T-cell (primary cell): ENCODE data around the gene CAMK1D. TPM values are rescaled to one million over a fixed set of nuclear protein-coding genes. Genes with fewer than 3 reads are reported as not detected.
"Not testable (repeated sequence)": the region's sequence is repeated elsewhere in the genome, so short reads cannot be mapped to it uniquely, and the experiment has no call there.

Experiments used
- ATAC-seq, 4 experiments: fragments of 200-7000 bp in 3 of 4; fragments of 150-1000 bp in 1 of 4; cut with Tn5 transposase; replicated peaks in 1 of 4; 1 replicate in 3 of 4; 2 replicates in 1 of 4; pipeline ENCODE4 v1.10.0; 2021; ENCODE audit warnings: moderate library complexity in 3 of 4, mild to moderate bottlenecking in 2 of 4, moderate number of reproducible peaks in 1 of 4
- CTCF ChIA-PET, 2 donors: fragments of 300-600 bp; sonication (Branson Sonifier 250); formaldehyde crosslinking; loops; one replicate each; lab custom pipeline; 2022; ENCODE audit warnings: antibody characterized with exemption in 2 of 2; lab: Charles Lee
- POLR2A ChIA-PET, 2 donors: fragments of 300-600 bp; sonication (Branson Sonifier 250); formaldehyde crosslinking; loops; one replicate each; lab custom pipeline; 2022; ENCODE audit warnings: antibody characterized with exemption in 2 of 2; lab: Charles Lee
- DNase-seq, 35 experiments: peaks; one replicate each; pipeline versions ENCODE4 v3.0.0 to v3.0.0-alpha.2; 2013 to 2023
- H3K27ac ChIP-seq: one replicate; pipeline ENCODE4 v1.5.1; 2013; ENCODE audit warnings: low read length
- H3K27me3 ChIP-seq, 2 experiments: replicated peaks in 1 of 2; 1 replicate in 1 of 2; 2 replicates in 1 of 2; pipeline versions ENCODE4 v1.6.1 to v1.7.0; 2013; ENCODE audit warnings: low read length in 1 of 2, mixed read lengths in 1 of 2; ENCODE audit not compliant: control insufficient read depth in 2 of 2, insufficient read depth in 2 of 2; ENCODE audit errors: extremely low read depth in 1 of 2
- H3K36me3 ChIP-seq, 2 donors: 1 replicate in 1 of 2; 2 replicates in 1 of 2; pipeline versions ENCODE4 v1.6.1 to v1.7.0; 2013; ENCODE audit warnings: low read length in 1 of 2; ENCODE audit not compliant: control insufficient read depth in 2 of 2, insufficient read depth in 1 of 2; ENCODE audit errors: extremely low read depth in 1 of 2
- H3K4me1 ChIP-seq, 2 experiments: 1 replicate in 1 of 2; 2 replicates in 1 of 2; pipeline versions ENCODE4 v1.6.1 to v1.7.0; 2013; ENCODE audit warnings: low read length in 2 of 2, mixed read lengths in 1 of 2; ENCODE audit not compliant: insufficient read depth in 2 of 2, control insufficient read depth in 1 of 2; ENCODE audit errors: extremely low read depth in 1 of 2
- H3K4me3 ChIP-seq, 2 donors: 1 replicate in 1 of 2; 2 replicates in 1 of 2; pipeline versions ENCODE4 v1.5.1 to v1.7.0; 2013; ENCODE audit warnings: mild to moderate bottlenecking in 2 of 2, low read length in 1 of 2, moderate library complexity in 1 of 2; ENCODE audit not compliant: control insufficient read depth in 1 of 2; ENCODE audit errors: extremely low read depth in 1 of 2
- H3K9me3 ChIP-seq: 2 replicates; pipeline ENCODE4 v1.7.0; 2013
- H3K27ac Mint-ChIP-seq, 2 donors: one replicate each; pipeline ENCODE4 v1.8.0; 2020 to 2021; ENCODE audit warnings: mild to moderate bottlenecking in 2 of 2, mixed read lengths in 2 of 2
- H3K27me3 Mint-ChIP-seq, 2 donors: one replicate each; pipeline ENCODE4 v1.8.0; 2021 to 2022; ENCODE audit warnings: mixed read lengths in 2 of 2
- H3K36me3 Mint-ChIP-seq: one replicate; pipeline ENCODE4 v1.8.0; 2021; ENCODE audit warnings: mixed read lengths
- H3K4me1 Mint-ChIP-seq, 3 donors: one replicate each; pipeline ENCODE4 v1.8.0; 2020 to 2022; ENCODE audit warnings: mixed read lengths in 3 of 3, mild to moderate bottlenecking in 1 of 3
- H3K4me3 Mint-ChIP-seq, 3 donors: one replicate each; pipeline ENCODE4 v1.8.0; 2020 to 2022; ENCODE audit warnings: mild to moderate bottlenecking in 3 of 3, mixed read lengths in 3 of 3, moderate library complexity in 3 of 3
- H3K9me3 Mint-ChIP-seq, 3 donors: one replicate each; pipeline ENCODE4 v1.8.0; 2020 to 2022; ENCODE audit warnings: mixed read lengths in 3 of 3
- WGBS: methylation state at CpG from one replicate; pipeline ENCODE4 v1.1.5; 2013; ENCODE audit warnings: missing lambda C conversion rate; ENCODE audit not compliant: insufficient coverage; 5-methylcytosine and 5-hydroxymethylcytosine counted together
- total RNA-seq, 35 experiments: library from RNA in 6 of 35; stranded (reverse) in 6 of 35; fragments of 120-200 nt in 1 of 35; gene quantifications; one replicate each; pipeline versions ENCODE4 v1.2.1 to v1.2.4 and lab custom pipeline; 2013 to 2026

The CAMK1D gene
- total RNA-seq, 5 donors from 2014 or later (not counting 1 experiment from before 2014, with no cell fraction given), result 16.8 to 31.3 (median 23.6) TPM

DNA sequence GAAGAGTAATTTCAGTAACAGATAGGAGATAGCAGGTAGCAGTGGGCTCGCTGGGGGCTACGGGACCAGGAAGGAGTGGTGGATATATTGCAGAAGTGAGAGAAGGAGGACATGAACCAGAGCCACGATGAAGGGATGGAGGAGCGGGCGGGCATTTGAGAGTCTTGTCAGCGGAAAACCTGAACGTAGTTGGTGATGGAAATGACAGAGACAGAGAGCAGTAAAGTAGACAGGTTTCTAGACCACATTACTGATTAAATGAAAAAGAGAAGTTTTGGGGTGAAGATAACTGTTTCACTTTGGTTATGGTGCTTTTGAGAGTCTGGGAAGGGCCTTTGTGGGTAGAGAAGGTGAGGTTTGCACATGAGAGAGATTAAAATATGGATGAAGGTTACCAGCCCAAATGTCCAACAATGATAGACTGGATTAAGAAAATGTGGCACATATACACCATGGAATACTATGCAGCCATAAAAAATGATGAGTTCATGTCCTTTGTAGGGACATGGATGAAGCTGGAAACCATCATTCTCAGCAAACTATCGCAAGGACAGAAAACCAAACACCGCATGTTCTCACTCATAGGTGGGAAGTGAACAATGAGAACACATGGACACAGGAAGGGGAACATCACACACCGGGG lies 196.9 kb downstream of the CAMK1D start:
- DNase-seq, CTCF ChIA-PET, POLR2A ChIA-PET, H3K36me3 ChIP-seq, H3K27me3 Mint-ChIP-seq, H3K9me3 Mint-ChIP-seq, H3K27me3 ChIP-seq, H3K27ac ChIP-seq, H3K36me3 Mint-ChIP-seq, H3K4me3 ChIP-seq, ATAC-seq, H3K9me3 ChIP-seq: not testable (repeated sequence)
- H3K4me3 Mint-ChIP-seq, result peak overlapping the region in 1 of 3 donors; percentile 4
- 84% methylated on average over 10 of the region's 10 CpGs for WGBS
- H3K27ac Mint-ChIP-seq, result peak overlapping the region; percentile 58 to 76
- H3K4me1 Mint-ChIP-seq, result peaks cover 34 to 57% (median 50%) of the 10 kb centered on the region in 3 donors
- peaks cover 11 to 16% of the 10 kb centered on the region in 2 experiments for H3K4me1 ChIP-seq

DNA sequence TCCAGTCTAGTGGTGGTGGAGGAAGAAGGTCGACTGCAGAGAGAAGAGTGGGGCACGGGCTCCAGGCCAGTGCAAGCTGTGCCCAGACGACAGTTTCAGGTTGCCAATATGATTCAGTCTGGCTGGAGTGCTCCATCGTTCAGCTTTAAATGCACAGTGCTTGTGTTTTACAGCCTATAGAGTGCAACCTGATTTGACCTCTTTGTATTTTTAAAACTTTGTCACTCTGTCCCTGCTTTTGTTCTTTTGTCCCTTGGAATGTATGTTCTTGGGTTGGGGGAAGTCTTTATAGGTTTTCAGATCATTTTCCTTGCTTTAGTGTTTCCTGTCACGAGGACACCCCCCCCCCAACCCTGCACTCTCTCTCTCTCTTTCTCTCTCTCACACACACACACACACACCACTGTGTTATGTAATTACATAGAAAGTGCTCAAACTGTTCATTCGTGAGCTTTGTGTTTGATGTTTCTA lies 198.0 kb downstream of the CAMK1D start:
- H3K36me3 Mint-ChIP-seq, result peaks cover 10% of the 10 kb centered on the region
- Histone ChIP-seq H3K27ac (peak overlapping the region; percentile 50), H3K4me3 (no peak overlapping the region), H3K36me3 (no peaks in the 10 kb centered on the region), H3K9me3 (no peaks in the 10 kb centered on the region), H3K27me3 (no peaks in the 10 kb centered on the region), H3K4me1 (peaks cover 11 to 16% of the 10 kb centered on the region in 2 experiments)
- ATAC-seq (peak; percentile 67 to 75 (median 68)), DNase-seq (peak in 5 of 35 experiments; percentile 6 to 27 (median 7))
- H3K27me3 Mint-ChIP-seq, result no peaks in the 10 kb centered on the region
- H3K9me3 Mint-ChIP-seq, result peaks cover 0 to 9% (median 7%) of the 10 kb centered on the region in 3 donors
- H3K4me3 Mint-ChIP-seq, result peak overlapping the region; percentile 8 to 63 (median 35)
- H3K4me1 Mint-ChIP-seq, result peaks cover 31 to 48% (median 44%) of the 10 kb centered on the region in 3 donors
- CTCF ChIA-PET, result interaction anchor here in 1 of 2 donors (1.7 kb wide), 1 partner anchor 109 kb away, joined by 5 read pairs; no protein-coding TSS in a partner anchor
- H3K27ac Mint-ChIP-seq, result peak overlapping the region; percentile 74 to 84
- WGBS, result 33% methylated on average over 4 of the region's 6 CpGs
- POLR2A ChIA-PET, result interaction anchor here in 1 of 2 donors (0.8 kb wide), 1 partner anchor 181 kb away, joined by 5 read pairs; no protein-coding TSS in a partner anchor

DNA sequence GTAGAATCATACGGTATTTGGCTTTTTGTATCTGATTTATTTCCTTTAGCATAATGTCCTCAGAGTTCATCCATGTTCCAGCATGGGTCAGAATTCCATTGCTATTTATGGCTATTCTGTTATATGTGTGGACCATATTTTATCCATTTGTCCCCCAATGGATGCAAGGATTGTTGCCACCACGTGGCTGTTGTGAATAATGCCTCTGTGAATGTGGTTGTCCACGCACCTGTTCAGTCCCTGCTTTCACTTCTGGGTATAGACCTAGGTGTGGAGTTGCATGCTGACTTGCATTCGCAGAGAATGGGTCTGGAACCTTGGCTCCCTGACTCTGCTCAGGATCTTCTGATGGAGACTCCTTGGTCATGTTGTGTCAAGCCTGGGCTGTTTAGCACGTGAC lies 199.9 kb downstream of the CAMK1D start:
- peaks cover 10% of the 10 kb centered on the region for H3K36me3 Mint-ChIP-seq
- WGBS, result 92% methylated on average over 3 of the region's 5 CpGs
- peaks cover 28 to 48% (median 44%) of the 10 kb centered on the region in 3 donors for H3K4me1 Mint-ChIP-seq
- Histone ChIP-seq H3K27me3 (no peaks in the 10 kb centered on the region), H3K4me1 (peaks cover 11 to 16% of the 10 kb centered on the region in 2 experiments), H3K27ac (no peak overlapping the region), H3K9me3 (no peaks in the 10 kb centered on the region), H3K36me3 (peaks cover 7 to 9% of the 10 kb centered on the region in 2 donors), H3K4me3 (no peak overlapping the region)
- no peaks in the 10 kb centered on the region for H3K27me3 Mint-ChIP-seq
- peaks cover 0 to 9% (median 7%) of the 10 kb centered on the region in 3 donors for H3K9me3 Mint-ChIP-seq
- H3K4me3 Mint-ChIP-seq, result no peak overlapping the region
- ATAC-seq (no peak), DNase-seq (no peak)
- POLR2A ChIA-PET, result no interaction called here
- peak overlapping the region in 1 of 2 donors; percentile 36 for H3K27ac Mint-ChIP-seq
- CTCF ChIA-PET, result no interaction called here

DNA sequence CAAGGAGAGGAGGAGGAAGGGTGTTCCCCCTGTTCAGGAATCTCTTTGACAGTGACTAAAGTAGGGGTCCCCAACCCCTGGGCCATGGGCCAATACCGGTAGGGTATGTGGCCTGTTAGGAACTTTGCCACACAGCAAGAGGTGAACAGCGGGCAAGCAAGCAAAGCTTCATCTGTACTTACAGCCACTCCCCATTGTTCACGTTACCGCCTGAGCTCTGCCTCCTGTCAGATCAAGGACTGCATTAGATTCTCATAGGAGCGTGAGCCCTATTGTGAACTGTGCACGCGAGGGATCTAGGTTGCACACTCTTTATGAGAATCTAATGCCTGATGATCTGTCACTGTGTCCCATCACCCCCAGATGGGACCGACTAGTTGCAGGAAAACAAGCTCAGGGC lies 201.6 kb downstream of the CAMK1D start:
- CTCF ChIA-PET, result interaction anchor here in 1 of 2 donors (0.6 kb wide), 1 partner anchor 88 kb away, joined by 4 read pairs; no protein-coding TSS in a partner anchor
- Mint-ChIP-seq H3K27ac (no peak overlapping the region), H3K9me3 (peaks cover 0 to 4% (median 4%) of the 10 kb centered on the region in 3 donors), H3K36me3 (peaks cover 18% of the 10 kb centered on the region), H3K4me3 (no peak overlapping the region), H3K4me1 (peaks cover 27 to 39% (median 32%) of the 10 kb centered on the region in 3 donors), H3K27me3 (no peaks in the 10 kb centered on the region)
- ATAC-seq (no peak), DNase-seq (no peak)
- Histone ChIP-seq H3K27me3 (no peaks in the 10 kb centered on the region), H3K4me1 (peaks cover 11 to 16% of the 10 kb centered on the region in 2 experiments), H3K36me3 (peaks cover 7 to 13% of the 10 kb centered on the region in 2 donors), H3K9me3 (no peaks in the 10 kb centered on the region), H3K4me3 (no peak overlapping the region), H3K27ac (no peak overlapping the region)
- WGBS, result 99% methylated on average over 7 of the region's 8 CpGs
- POLR2A ChIA-PET, result no interaction called here

DNA sequence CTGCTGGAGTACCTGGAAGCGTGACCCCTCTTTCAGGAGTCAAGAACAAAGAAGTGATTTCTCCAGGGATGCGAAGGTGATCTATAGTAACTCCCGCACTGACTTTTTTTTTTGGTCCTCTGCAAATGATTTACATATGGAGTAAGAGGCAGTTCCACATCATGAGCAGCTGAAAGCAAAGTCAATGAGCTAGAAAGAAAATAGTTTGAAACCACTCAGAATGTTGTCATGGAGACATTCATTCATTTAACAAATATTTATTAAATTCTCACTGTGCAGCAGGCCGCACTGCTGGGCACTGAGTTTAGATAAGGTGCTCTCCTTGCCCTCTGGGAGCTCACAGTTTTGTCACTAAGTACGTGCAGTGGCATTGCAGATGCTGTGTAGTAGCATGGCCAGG lies 206.7 kb downstream of the CAMK1D start:
- DNase-seq (no peak), ATAC-seq (no peak)
- CTCF ChIA-PET, result interaction anchor here in 1 of 2 donors (0.5 to 0.6 kb wide), 2 partner anchors 56 to 83 kb away, joined by 4 to 6 read pairs; no protein-coding TSS in a partner anchor
- 81% methylated on average over 2 of the region's 5 CpGs for WGBS
- no peaks in the 10 kb centered on the region for H3K9me3 Mint-ChIP-seq
- no peaks in the 10 kb centered on the region for H3K27me3 ChIP-seq
- no peaks in the 10 kb centered on the region for H3K4me1 ChIP-seq
- no peaks in the 10 kb centered on the region for H3K27me3 Mint-ChIP-seq
- H3K4me3 Mint-ChIP-seq, result no peak overlapping the region
- H3K4me3 ChIP-seq, result no peak overlapping the region
- no peak overlapping the region for H3K27ac Mint-ChIP-seq
- no peaks in the 10 kb centered on the region for H3K9me3 ChIP-seq
- peaks cover 15 to 16% of the 10 kb centered on the region in 2 donors for H3K36me3 ChIP-seq
- H3K27ac ChIP-seq, result no peak overlapping the region
- POLR2A ChIA-PET, result no interaction called here
- H3K4me1 Mint-ChIP-seq, result peaks cover 3 to 18% (median 7%) of the 10 kb centered on the region in 3 donors
- H3K36me3 Mint-ChIP-seq, result peaks cover 24% of the 10 kb centered on the region

DNA sequence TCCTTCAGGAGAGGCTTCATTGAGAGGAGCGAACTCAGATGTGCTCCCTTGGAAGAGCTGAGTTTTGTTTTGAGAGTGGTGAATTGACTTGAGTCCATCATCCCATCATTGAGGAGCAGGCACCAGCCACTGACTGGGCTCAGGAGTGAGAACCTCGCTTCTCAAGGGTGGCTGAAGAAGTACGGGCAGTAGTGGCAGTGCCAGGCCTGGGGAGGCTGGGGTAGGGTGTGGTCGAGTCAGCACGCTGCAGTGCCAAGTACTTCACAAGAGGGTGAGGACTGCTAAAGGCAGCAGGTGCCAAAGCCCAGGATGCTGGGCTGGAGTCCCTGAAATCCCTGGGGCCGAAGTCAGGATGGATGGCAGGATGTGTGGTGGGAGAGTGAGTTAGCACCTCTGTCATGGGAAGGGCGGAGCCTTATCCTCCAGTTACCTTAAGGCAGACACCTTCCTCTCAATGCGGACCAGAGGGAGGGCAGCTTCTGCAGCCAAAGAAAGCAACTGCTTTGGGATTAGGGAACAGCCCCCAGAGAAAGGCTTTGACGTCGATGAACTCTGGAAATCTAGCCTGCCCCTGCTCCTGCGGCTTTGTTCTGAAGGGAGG lies 210.3 kb downstream of the CAMK1D start:
- no peaks in the 10 kb centered on the region for H3K9me3 Mint-ChIP-seq
- Histone ChIP-seq H3K36me3 (peaks cover 6 to 9% of the 10 kb centered on the region in 2 donors), H3K4me3 (no peak overlapping the region), H3K4me1 (no peaks in the 10 kb centered on the region), H3K9me3 (no peaks in the 10 kb centered on the region), H3K27me3 (no peaks in the 10 kb centered on the region), H3K27ac (no peak overlapping the region)
- H3K4me1 Mint-ChIP-seq, result peaks cover 25 to 40% (median 34%) of the 10 kb centered on the region in 3 donors
- POLR2A ChIA-PET, result no interaction called here
- peaks cover 31% of the 10 kb centered on the region for H3K36me3 Mint-ChIP-seq
- CTCF ChIA-PET, result no interaction called here
- ATAC-seq (no peak), DNase-seq (no peak)
- 83% methylated on average over 7 of the region's 11 CpGs for WGBS
- no peak overlapping the region for H3K4me3 Mint-ChIP-seq
- no peak overlapping the region for H3K27ac Mint-ChIP-seq
- no peaks in the 10 kb centered on the region for H3K27me3 Mint-ChIP-seq
